GM21576 (cell line): ENCODE measurements around the gene MOB3A.
"Not testable (repeated sequence)": the region's sequence is repeated elsewhere in the genome, so short reads cannot be mapped to it uniquely, and the experiment has no call there.

Experiments
- ATAC-seq: cut with Tn5 transposase; IDR thresholded peaks from one replicate; pipeline ENCODE4 v1.9.1; 2021; ENCODE audit warnings: mild to moderate bottlenecking, moderate library complexity; ENCODE audit not compliant: unreplicated experiment

The MOB3A gene

GRCh38 chr19:2109046-2109864 lies 13.1 kb upstream of the MOB3A start:
- ATAC-seq: no peak

- no peak for ATAC-seq
Measured at GRCh38 chr19:2108251-2109016, 12.3 kb upstream of the MOB3A start.

- no peak for ATAC-seq
Measured at GRCh38 chr19:2103045-2103707, 7.0 kb upstream of the MOB3A start.

GRCh38 chr19:2101417-2102335 lies 5.5 kb upstream of the MOB3A start:
- no peak for ATAC-seq

GRCh38 chr19:2100719-2101061 lies 4.6 kb upstream of the MOB3A start:
- ATAC-seq: no peak

- ATAC-seq: no peak
Measured at GRCh38 chr19:2099937-2100718, 4.0 kb upstream of the MOB3A start.

- no peak for ATAC-seq
Measured at GRCh38 chr19:2099054-2099501, 3.0 kb upstream of the MOB3A start.

GRCh38 chr19:2097886-2098327 lies 1.8 kb upstream of the MOB3A start:
- no peak for ATAC-seq

- peak; percentile 6 for ATAC-seq
Measured at GRCh38 chr19:2097203-2097885, 1.2 kb upstream of the MOB3A start.

- peak; percentile 58 for ATAC-seq
Measured at GRCh38 chr19:2096480-2097202, 515 bp upstream of the MOB3A start, which contains the start of gene IZUMO4. TSS of gene IZUMO4 (plus strand) at chr19:2096915. CDS start at chr19:2096946, 31 bp downstream.

- ATAC-seq: not testable (repeated sequence)
Measured at GRCh38 chr19:2091926-2092525, 4.1 kb downstream of the MOB3A start.

- no peak for ATAC-seq
Measured at GRCh38 chr19:2089727-2090053, 6.4 kb downstream of the MOB3A start.

- ATAC-seq: no peak
Measured at GRCh38 chr19:2089001-2089711, 7.0 kb downstream of the MOB3A start.

- ATAC-seq: no peak
Measured at GRCh38 chr19:2087621-2088100, 8.5 kb downstream of the MOB3A start.

- not testable (repeated sequence) for ATAC-seq
Measured at GRCh38 chr19:2086695-2087620, 9.2 kb downstream of the MOB3A start.

- ATAC-seq: peak; percentile 29
Measured at GRCh38 chr19:2084993-2085720, 11.0 kb downstream of the MOB3A start.
